ENCODE data around the gene RNASE13. TPM values are rescaled to one million over a fixed set of nuclear protein-coding genes. Genes with fewer than 3 reads are reported as not detected.
A peak's percentile ranks its signal among the peaks of the same experiment; 100 is the strongest.

Gene RNASE13
- total RNA-seq, 4 donors from 2014 or later: not detected

DNA sequence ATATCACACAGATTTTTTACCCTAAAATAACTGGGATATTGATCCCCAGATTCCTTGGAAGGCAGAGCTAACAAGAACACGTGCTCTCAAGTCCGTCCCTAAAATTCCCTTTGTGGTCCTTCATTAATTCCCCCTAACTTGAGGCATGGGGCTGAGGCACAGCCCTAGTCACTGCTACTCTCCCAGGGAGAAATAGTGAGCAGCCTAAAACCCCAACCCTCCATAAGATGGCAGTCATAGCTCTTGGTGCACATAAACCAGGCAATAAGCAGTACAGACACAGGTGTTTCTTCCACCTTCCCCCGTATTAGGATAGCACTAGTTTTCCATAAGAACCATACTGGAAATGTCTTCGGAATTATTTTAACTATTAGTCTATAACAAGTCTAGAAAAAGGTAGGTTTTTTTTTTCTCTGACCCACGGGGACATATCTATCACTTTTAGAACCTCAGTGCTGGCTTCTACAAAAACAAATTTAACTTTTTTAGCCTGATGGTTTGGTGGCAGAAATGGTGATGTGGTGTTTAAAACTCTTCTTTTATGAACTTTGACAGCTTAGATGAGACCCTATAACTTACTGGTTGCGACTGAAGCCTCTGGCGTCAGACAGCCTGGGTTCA lies 32.4 kb upstream of the RNASE13 start:
- Histone ChIP-seq H3K27ac (no peak overlapping the region), H3K36me3 (no peaks in the 10 kb centered on the region), H3K27me3 (no peaks in the 10 kb centered on the region), H3K9me3 (no peaks in the 10 kb centered on the region), H3K4me1 (peaks cover 18 to 31% of the 10 kb centered on the region in 2 donors), H3K4me3 (replicated peaks in 1 of 3) (no peak overlapping the region)
- TF ChIP-seq, protein P1, sequence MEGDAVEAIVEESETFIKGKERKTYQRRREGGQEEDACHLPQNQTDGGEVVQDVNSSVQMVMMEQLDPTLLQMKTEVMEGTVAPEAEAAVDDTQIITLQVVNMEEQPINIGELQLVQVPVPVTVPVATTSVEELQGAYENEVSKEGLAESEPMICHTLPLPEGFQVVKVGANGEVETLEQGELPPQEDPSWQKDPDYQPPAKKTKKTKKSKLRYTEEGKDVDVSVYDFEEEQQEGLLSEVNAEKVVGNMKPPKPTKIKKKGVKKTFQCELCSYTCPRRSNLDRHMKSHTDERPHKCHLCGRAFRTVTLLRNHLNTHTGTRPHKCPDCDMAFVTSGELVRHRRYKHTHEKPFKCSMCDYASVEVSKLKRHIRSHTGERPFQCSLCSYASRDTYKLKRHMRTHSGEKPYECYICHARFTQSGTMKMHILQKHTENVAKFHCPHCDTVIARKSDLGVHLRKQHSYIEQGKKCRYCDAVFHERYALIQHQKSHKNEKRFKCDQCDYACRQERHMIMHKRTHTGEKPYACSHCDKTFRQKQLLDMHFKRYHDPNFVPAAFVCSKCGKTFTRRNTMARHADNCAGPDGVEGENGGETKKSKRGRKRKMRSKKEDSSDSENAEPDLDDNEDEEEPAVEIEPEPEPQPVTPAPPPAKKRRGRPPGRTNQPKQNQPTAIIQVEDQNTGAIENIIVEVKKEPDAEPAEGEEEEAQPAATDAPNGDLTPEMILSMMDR (IDR thresholded peaks at IDR 0.05): no peak
- TF ChIP-seq POLR2A (IDR thresholded peaks at IDR 0.05): no peak
- intact Hi-C loops (cut with DNase I): no loop called here
- WGBS, 2 donors: 82 to 86% methylated on average over 7 of the region's 7 CpGs
- DNase-seq: no peak

DNA sequence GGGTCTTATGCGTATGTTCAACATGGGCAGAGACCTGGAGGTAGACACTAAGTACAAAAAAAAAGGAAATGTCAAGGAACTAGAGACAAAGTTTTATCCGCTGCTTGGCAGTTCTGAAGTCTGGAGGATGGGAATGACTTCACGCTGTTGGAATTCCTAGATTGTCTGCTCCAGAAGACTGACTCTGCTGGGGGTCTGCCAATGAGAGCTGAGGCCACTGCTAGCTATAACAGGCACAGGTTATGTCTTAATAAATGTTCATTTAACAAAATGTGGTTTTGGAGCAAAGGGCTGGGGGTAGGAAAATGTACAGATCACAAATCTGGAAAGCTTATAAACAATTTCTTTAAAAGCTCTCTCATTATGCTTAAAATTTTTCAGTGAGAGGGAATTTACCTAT lies 28.9 kb upstream of the RNASE13 start:
- intact Hi-C loops (cut with DNase I): no loop called here
- Histone ChIP-seq H3K27me3 (no peaks in the 10 kb centered on the region), H3K27ac (peak overlapping the region in 1 of 3 donors; percentile 24), H3K4me1 (peaks cover 0 to 10% of the 10 kb centered on the region in 2 donors), H3K9me3 (no peaks in the 10 kb centered on the region), H3K36me3 (no peaks in the 10 kb centered on the region), H3K4me3 (replicated peaks in 1 of 3) (no peak overlapping the region)
- TF ChIP-seq POLR2A (IDR thresholded peaks at IDR 0.05): no peak
- TF ChIP-seq, protein P1 (IDR thresholded peaks at IDR 0.05): peak in 1 of 6 experiments; percentile 8
- WGBS, 2 donors: 60% methylated on average over 3 of the region's 3 CpGs
- DNase-seq: peak; percentile 76 to 80

DNA sequence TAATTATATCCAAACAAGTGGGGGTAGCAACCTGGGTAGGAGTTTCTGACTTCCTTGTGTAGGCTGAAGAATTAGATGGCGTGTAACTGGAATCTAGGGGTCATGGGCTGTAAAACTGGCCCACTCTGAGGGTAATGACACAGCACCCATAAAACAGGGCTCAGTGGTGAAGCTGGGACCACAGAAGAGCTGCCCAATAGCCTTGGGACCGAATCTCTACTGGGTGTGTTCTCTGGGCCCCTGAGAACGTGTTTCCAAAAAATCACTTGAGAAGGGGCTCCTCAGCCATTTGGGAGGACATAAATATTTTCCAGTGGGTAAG lies 26.7 kb upstream of the RNASE13 start:
- TF ChIP-seq, protein P1 (IDR thresholded peaks at IDR 0.05): no peak
- WGBS, 2 donors: 89 to 94% methylated on average over 3 of the region's 3 CpGs
- Histone ChIP-seq H3K4me1 (peaks cover 0 to 10% of the 10 kb centered on the region in 2 donors), H3K4me3 (replicated peaks in 1 of 3) (no peak overlapping the region), H3K27ac (no peak overlapping the region), H3K36me3 (no peaks in the 10 kb centered on the region), H3K9me3 (no peaks in the 10 kb centered on the region), H3K27me3 (no peaks in the 10 kb centered on the region)
- intact Hi-C loops (cut with DNase I): no loop called here
- no peak for DNase-seq

DNA sequence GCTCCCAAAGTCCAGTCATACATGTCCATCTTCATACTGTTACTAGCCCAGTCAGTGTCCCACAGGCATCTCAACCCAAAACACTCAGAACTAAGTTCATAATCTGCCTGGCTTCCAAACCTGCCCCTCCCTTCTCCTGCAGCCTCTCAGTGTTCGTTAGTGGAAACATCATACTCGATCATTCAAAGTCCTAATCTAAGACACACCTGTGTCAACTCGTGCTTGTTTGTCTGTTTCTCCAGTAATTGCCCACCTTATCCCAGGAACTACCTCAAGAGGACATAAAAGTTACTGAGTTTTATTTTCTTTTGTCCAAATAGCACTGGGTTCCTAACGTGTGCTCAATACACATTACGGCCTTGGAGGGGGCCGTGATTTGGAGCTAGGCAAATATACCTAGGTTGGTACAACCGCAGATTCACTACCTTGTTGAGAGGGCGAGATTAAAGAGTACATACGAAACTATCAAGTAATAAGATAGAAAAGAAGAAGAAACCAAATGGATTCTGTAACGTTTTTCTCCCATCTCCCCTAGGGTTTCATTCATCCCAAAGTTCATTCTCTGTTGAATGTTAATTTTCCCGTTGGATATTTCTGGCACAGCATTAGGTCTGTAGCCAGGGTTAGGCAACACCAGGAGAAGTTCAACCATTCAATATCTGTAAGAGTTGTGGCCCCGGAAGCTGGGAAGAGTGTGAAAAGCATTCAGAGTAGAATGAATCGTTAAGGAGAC lies 26.2 kb upstream of the RNASE13 start:
- no peaks in the 10 kb centered on the region for H3K27me3 ChIP-seq
- intact Hi-C loops (cut with DNase I): no loop called here
- H3K4me3 ChIP-seq (replicated peaks in 1 of 3): no peak overlapping the region
- no peaks in the 10 kb centered on the region for H3K9me3 ChIP-seq
- WGBS, 2 donors: 80% methylated on average over 13 of the region's 13 CpGs
- H3K36me3 ChIP-seq: no peaks in the 10 kb centered on the region
- TF ChIP-seq, protein P1 (IDR thresholded peaks at IDR 0.05): no peak
- TF ChIP-seq POLR2A (IDR thresholded peaks at IDR 0.05): no peak
- no peak overlapping the region for H3K27ac ChIP-seq
- no peak for DNase-seq
- peaks cover 0 to 10% of the 10 kb centered on the region in 2 donors for H3K4me1 ChIP-seq

DNA sequence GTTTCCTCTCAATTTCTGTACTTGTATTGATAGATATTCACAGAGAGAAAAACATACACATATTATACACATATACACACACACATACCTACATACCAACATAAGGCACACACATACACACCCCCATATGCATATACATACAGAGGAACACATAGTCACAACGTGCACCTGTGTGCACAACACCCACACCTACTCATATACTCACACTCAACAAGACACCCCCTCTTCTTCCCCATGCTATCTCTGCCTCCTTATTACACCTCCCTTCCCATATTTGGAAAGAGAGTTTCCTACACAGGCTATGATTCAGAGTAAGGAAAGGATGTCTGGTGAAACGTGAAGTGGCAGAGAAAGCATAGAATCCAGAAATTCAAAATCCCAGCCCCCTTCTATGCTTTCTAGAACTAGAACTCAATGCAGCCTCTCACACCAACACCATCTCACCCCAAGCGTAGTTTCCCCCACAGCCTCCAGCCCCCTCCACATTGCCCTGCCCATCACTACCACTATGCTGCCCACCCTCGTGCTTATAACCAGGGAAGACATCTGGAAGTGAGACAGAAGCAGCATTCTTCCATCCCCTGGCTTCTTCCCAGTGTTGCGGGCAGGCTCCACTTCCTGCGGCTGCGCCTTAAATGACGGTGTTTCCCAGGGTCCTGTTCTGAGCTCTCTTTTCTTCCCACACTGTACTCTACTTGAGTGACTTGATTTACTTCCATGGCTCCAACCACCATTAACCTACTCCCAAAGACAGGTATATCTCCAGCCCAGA lies 25.4 kb upstream of the RNASE13 start:
- H3K4me1 ChIP-seq: peaks cover 0 to 10% of the 10 kb centered on the region in 2 donors
- H3K27ac ChIP-seq: no peak overlapping the region
- intact Hi-C loops (cut with DNase I): no loop called here
- 77 to 84% methylated on average over 8 of the region's 8 CpGs for WGBS, 2 donors
- no peaks in the 10 kb centered on the region for H3K9me3 ChIP-seq
- H3K27me3 ChIP-seq: no peaks in the 10 kb centered on the region
- H3K36me3 ChIP-seq: no peaks in the 10 kb centered on the region
- no peak for DNase-seq
- H3K4me3 ChIP-seq (replicated peaks in 1 of 3): no peak overlapping the region
- TF ChIP-seq POLR2A (IDR thresholded peaks at IDR 0.05): no peak
- TF ChIP-seq, protein P1 (IDR thresholded peaks at IDR 0.05): no peak
